ENCODE results near the gene GCGR.
"Not testable (repeated sequence)": the region's sequence is repeated elsewhere in the genome, so short reads cannot be mapped to it uniquely, and the experiment has no call there.

Gene GCGR

GRCh38 chr17:81833921-81834830 is 30.2 kb downstream of the GCGR start:
- TF ChIP-seq ZFX (IDR thresholded peaks at IDR 0.05): no peak
- no peak for TF ChIP-seq CTCF (conservative IDR thresholded peaks at IDR 0.05)
- H3K27ac ChIP-seq: peak overlapping the region; percentile 96

- TF ChIP-seq CTCF (conservative IDR thresholded peaks at IDR 0.05) (no peak), ZFX (IDR thresholded peaks at IDR 0.05) (no peak)
Measured at GRCh38 chr17:81834831-81835267, 30.9 kb downstream of the GCGR start, which contains the start of gene PPP1R27. TSS of gene PPP1R27 (minus strand) at chr17:81835050. CDS start at chr17:81834953, 97 bp downstream.

GRCh38 chr17:81837641-81838040 is 33.7 kb downstream of the GCGR start:
- no peak overlapping the region for H3K27ac ChIP-seq
- no peak for TF ChIP-seq ZFX (IDR thresholded peaks at IDR 0.05)
- TF ChIP-seq CTCF (conservative IDR thresholded peaks at IDR 0.05): no peak

More at GRCh38 chr17:81834831-81835267, 30.9 kb downstream of the GCGR start, which contains the start of gene PPP1R27:
- H3K27ac ChIP-seq: peak within 1 kb of the TSS; percentile 96

- TF ChIP-seq CTCF (conservative IDR thresholded peaks at IDR 0.05) (no peak), ZFX (IDR thresholded peaks at IDR 0.05) (no peak)
Measured at GRCh38 chr17:81838753-81839255, 34.9 kb downstream of the GCGR start.

GRCh38 chr17:81839301-81839700 is 35.4 kb downstream of the GCGR start:
- TF ChIP-seq ZFX (IDR thresholded peaks at IDR 0.05) (no peak), CTCF (conservative IDR thresholded peaks at IDR 0.05) (no peak)
- no peak overlapping the region for H3K27ac ChIP-seq

More at GRCh38 chr17:81838753-81839255, 34.9 kb downstream of the GCGR start:
- H3K27ac ChIP-seq: no peak overlapping the region

- H3K27ac ChIP-seq: not testable (repeated sequence)
Measured at GRCh38 chr17:81840059-81840458, 36.1 kb downstream of the GCGR start.

- no peak for TF ChIP-seq ZFX (IDR thresholded peaks at IDR 0.05)
- TF ChIP-seq CTCF (conservative IDR thresholded peaks at IDR 0.05): no peak
- peak overlapping the region; percentile 10; the same call in 1 of the 2 replicates for H3K27ac ChIP-seq
Measured at GRCh38 chr17:81840826-81841778, 37.2 kb downstream of the GCGR start.

Data from C4-2B (cell line).